OCI-LY1 (cell line): ENCODE measurements around the gene GAS2L1.
A peak's percentile ranks its signal among the peaks of the same experiment; 100 is the strongest.

Experiments used
- H2AFZ ChIP-seq: fragments of 200-600 bp; sonication (generic), shearing (Covaris generic); 2 replicates; pipeline ENCODE4 v1.6.0; 2014; ENCODE audit warnings: antibody characterized with exemption, mild to moderate bottlenecking, low read length
- H3F3A ChIP-seq: fragments of 200-600 bp; sonication (generic), shearing (Covaris generic); 2 replicates; pipeline ENCODE4 v1.6.0; 2014; ENCODE audit warnings: mild to moderate bottlenecking, antibody characterized with exemption, low read length, moderate library complexity; ENCODE audit not compliant: insufficient read depth
- H3K27ac ChIP-seq: fragments of 200-600 bp; sonication (generic); 2 replicates; pipeline ENCODE4 v1.5.1; 2014; ENCODE audit warnings: low read length, mixed run types, mild to moderate bottlenecking, low read depth; ENCODE audit not compliant: poor library complexity, severe bottlenecking
- H3K27me3 ChIP-seq: fragments of 200-600 bp; sonication (generic); 2 replicates; pipeline ENCODE4 v1.6.0; 2014; ENCODE audit warnings: antibody characterized with exemption, mild to moderate bottlenecking, low read length, moderate library complexity; ENCODE audit not compliant: insufficient read depth
- H3K36me3 ChIP-seq: fragments of 200-600 bp; sonication (generic); 2 replicates; pipeline ENCODE4 v1.6.1; 2014; ENCODE audit warnings: mild to moderate bottlenecking, antibody characterized with exemption, low read length, moderate library complexity, mixed read lengths; ENCODE audit not compliant: insufficient read depth
- H3K4me1 ChIP-seq: fragments of 200-600 bp; sonication (generic); 2 replicates; pipeline ENCODE4 v1.5.1; 2014; ENCODE audit warnings: mild to moderate bottlenecking, low read length, moderate library complexity; ENCODE audit not compliant: insufficient read depth, severe bottlenecking
- H3K4me2 ChIP-seq: fragments of 200-600 bp; sonication (generic), shearing (Covaris generic); 2 replicates; pipeline ENCODE4 v1.6.1; 2014; ENCODE audit warnings: low read length
- H3K4me3 ChIP-seq: fragments of 200-600 bp; sonication (generic); 2 replicates; pipeline ENCODE4 v1.5.1; 2014; ENCODE audit warnings: low read length, low read depth, mild to moderate bottlenecking, mixed read lengths; ENCODE audit not compliant: poor library complexity, severe bottlenecking
- H3K79me2 ChIP-seq: fragments of 200-600 bp; shearing (Covaris generic); 2 replicates; pipeline ENCODE4 v1.6.1; 2016; ENCODE audit warnings: mixed run types, low read length, mixed read lengths; ENCODE audit not compliant: insufficient read depth
- H3K9ac ChIP-seq: fragments of 200-600 bp; sonication (generic), shearing (Covaris generic); 2 replicates; pipeline ENCODE4 v1.6.1; 2014; ENCODE audit warnings: mild to moderate bottlenecking, low read length, mixed read lengths
- H3K9me2 ChIP-seq: fragments of 200-600 bp; sonication (generic), shearing (Covaris generic); 2 replicates; pipeline ENCODE4 v1.6.1; 2014; ENCODE audit warnings: low read depth, mild to moderate bottlenecking, low read length, mixed read lengths
- H3K9me3 ChIP-seq: fragments of 200-600 bp; shearing (Covaris generic); 2 replicates; pipeline ENCODE4 v1.6.1; 2014; ENCODE audit warnings: low read length, mixed read lengths
- H4K20me1 ChIP-seq: fragments of 200-600 bp; sonication (generic), shearing (Covaris generic); 2 replicates; pipeline ENCODE4 v1.6.0; 2016; ENCODE audit warnings: mild to moderate bottlenecking, low read length; ENCODE audit not compliant: insufficient read depth
- EZH2 ChIP-seq: fragments of 200-600 bp; sonication (generic), shearing (Covaris generic); IDR thresholded peaks from 2 replicates; pipeline ENCODE4 v1.8.0; 2017; ENCODE audit warnings: borderline replicate concordance, mixed run types, mild to moderate bottlenecking, antibody characterized with exemption, low read length, moderate library complexity, mixed read lengths
- TF ChIP-seq, protein P1 (sequence below): fragments of 200-600 bp; sonication (generic), shearing (Covaris generic); IDR thresholded peaks from 2 replicates; pipeline ENCODE4 v1.5.1; 2017; ENCODE audit warnings: mild to moderate bottlenecking, antibody characterized with exemption, low read length, moderate library complexity, mixed read lengths

The GAS2L1 gene

DNA sequence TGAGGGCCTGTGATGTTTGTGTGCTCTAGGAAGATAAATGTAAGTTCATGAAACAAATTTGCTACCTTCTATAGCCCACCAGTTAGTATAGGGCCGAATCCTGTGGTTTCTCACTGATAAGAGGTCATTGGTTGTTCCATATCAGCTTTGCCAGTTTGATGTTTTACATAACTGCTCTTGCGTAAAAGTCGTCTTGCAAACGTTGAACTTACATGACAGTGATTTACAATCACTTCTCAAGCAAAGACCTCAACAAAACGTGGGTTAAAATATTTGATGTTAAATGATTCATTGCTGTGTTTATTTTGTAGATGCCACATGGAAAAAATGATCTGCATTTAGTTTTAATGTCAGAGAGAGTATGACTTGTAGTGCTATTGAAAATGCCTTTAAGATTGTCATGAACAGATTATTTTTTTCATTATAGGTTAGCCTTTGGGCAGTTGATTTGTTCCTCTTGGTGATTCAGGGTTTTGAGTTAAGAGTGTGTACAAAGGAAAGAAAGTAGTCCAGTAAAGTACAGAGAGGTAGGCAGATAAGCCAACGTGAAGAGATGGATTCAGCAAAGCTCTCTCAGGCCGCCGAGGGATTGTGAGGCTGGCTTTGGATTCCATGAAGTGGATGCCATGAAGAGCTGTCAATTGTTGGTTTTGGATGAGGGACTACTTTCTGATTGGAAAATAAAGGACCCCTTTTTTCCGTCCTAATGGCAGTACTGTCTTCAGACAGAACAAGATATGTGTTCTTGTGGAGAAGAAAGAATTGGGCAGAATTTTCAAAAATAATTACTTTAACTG, 35.8 kb upstream of the GAS2L1 start:
- Histone ChIP-seq H3K9ac (peak overlapping the region; percentile 98), H3K27ac (peak overlapping the region; percentile 82), H3K4me1 (peaks cover 39% of the 10 kb centered on the region), H3K9me2 (no peaks in the 10 kb centered on the region), H3K79me2 (peaks cover 83% of the 10 kb centered on the region), H3K27me3 (no peaks in the 10 kb centered on the region), H3K4me2 (peak overlapping the region; percentile 96), H3K4me3 (peak overlapping the region; percentile 97), H3F3A (no peaks in the 10 kb centered on the region), H2AFZ (no peak overlapping the region), H3K9me3 (no peaks in the 10 kb centered on the region), H4K20me1 (no peaks in the 10 kb centered on the region), H3K36me3 (peaks cover 81% of the 10 kb centered on the region)
- no peak for TF ChIP-seq EZH2
- TF ChIP-seq, protein P1, sequence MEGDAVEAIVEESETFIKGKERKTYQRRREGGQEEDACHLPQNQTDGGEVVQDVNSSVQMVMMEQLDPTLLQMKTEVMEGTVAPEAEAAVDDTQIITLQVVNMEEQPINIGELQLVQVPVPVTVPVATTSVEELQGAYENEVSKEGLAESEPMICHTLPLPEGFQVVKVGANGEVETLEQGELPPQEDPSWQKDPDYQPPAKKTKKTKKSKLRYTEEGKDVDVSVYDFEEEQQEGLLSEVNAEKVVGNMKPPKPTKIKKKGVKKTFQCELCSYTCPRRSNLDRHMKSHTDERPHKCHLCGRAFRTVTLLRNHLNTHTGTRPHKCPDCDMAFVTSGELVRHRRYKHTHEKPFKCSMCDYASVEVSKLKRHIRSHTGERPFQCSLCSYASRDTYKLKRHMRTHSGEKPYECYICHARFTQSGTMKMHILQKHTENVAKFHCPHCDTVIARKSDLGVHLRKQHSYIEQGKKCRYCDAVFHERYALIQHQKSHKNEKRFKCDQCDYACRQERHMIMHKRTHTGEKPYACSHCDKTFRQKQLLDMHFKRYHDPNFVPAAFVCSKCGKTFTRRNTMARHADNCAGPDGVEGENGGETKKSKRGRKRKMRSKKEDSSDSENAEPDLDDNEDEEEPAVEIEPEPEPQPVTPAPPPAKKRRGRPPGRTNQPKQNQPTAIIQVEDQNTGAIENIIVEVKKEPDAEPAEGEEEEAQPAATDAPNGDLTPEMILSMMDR, result no peak

DNA sequence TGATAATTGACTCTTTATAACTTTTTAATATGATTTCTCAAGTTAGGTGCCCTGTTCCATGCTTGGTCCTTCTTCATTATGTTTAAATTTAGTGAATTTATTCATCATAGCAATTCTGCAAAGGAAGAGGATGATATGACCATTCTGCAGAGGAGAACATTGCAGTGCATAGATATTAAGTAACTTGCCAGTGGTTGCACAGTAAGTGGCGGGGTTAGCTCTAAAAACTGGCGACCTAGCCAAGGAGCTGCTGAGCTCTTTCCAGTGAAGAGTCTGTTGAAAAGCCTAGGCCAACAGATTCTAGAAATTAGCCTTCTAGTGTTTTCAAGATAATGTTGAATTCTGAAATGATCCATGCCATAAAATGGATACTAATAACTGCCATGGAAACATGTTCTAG, 33.8 kb upstream of the GAS2L1 start:
- 0 out of 2 replicates have a peak, but pooled peaks cover 2% of the 10 kb centered on the region for H4K20me1 ChIP-seq
- H3K9ac ChIP-seq, result no peak overlapping the region
- TF ChIP-seq EZH2, result no peak
- H3K79me2 ChIP-seq, result peaks cover 92% of the 10 kb centered on the region
- H3K9me2 ChIP-seq, result no peaks in the 10 kb centered on the region
- H3K36me3 ChIP-seq, result peaks cover 92% of the 10 kb centered on the region
- no peaks in the 10 kb centered on the region for H3K9me3 ChIP-seq
- no peak overlapping the region for H3K27ac ChIP-seq
- no peak overlapping the region for H3K4me2 ChIP-seq
- H3F3A ChIP-seq, result no peaks in the 10 kb centered on the region
- H3K4me3 ChIP-seq, result no peak overlapping the region
- H3K27me3 ChIP-seq, result no peaks in the 10 kb centered on the region
- peaks cover 28% of the 10 kb centered on the region for H3K4me1 ChIP-seq
- no peak overlapping the region for H2AFZ ChIP-seq

DNA sequence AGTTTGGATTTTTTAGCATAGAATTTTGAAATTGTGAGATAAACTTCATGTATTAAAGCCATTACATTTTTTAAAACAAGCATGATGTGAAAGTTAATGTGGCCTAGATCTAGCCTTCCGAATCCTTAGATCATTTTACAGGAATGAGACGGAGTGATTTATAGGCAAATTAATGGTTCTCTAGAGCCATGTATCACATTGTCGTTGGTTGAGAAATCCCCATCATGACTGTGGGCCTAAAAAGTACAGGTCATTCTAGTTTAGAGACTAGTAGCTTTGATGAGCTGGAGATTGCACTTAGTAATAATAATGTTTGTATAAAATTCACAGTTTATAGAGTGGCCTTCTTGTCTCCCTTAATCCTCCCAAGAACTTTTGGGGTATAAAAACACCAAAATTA, 31.3 kb upstream of the GAS2L1 start:
- Histone ChIP-seq H3K36me3 (peaks cover 100% of the 10 kb centered on the region), H3F3A (no peaks in the 10 kb centered on the region), H4K20me1 (0 out of 2 replicates have a peak, but pooled peaks cover 2% of the 10 kb centered on the region), H3K9me3 (no peaks in the 10 kb centered on the region), H3K27me3 (no peaks in the 10 kb centered on the region), H3K9me2 (no peaks in the 10 kb centered on the region), H3K27ac (no peak overlapping the region), H2AFZ (no peak overlapping the region), H3K79me2 (peaks cover 80% of the 10 kb centered on the region), H3K4me2 (no peak overlapping the region), H3K9ac (no peak overlapping the region), H3K4me3 (no peak overlapping the region), H3K4me1 (peaks cover 19% of the 10 kb centered on the region)
- TF ChIP-seq, protein P1, result no peak
- no peak for TF ChIP-seq EZH2
